HL-60 (cell line): ENCODE measurements around the gene CCDC190.

Experiments
- DNase-seq, 2 experiments: peaks; one replicate each; pipeline ENCODE4 v3.0.0-alpha.2; 2010 to 2020; ENCODE audit warnings: low read depth in 1 of 2, low spot score in 1 of 2
- H3K27ac ChIP-seq: fragments of 250-450 bp; sonication (Bioruptor Pico); replicated peaks from 2 replicates; pipeline ENCODE4 v1.5.1; 2020; ENCODE audit warnings: mild to moderate bottlenecking, moderate library complexity
- H3K27me3 ChIP-seq: fragments of 250-450 bp; sonication (Bioruptor Pico); 2 replicates; pipeline ENCODE4 v1.5.1; 2021; ENCODE audit warnings: mild to moderate bottlenecking, moderate library complexity; ENCODE audit not compliant: insufficient read depth, poor library complexity, severe bottlenecking
- H3K4me3 ChIP-seq: replicated peaks from 2 replicates; pipeline ENCODE4 v1.5.1; 2011; ENCODE audit warnings: mild to moderate bottlenecking, control low read depth, low read length; ENCODE audit not compliant: insufficient read depth
- CTCF ChIP-seq: IDR thresholded peaks from one replicate; pipeline ENCODE4 v1.5.1; 2011; ENCODE audit warnings: low read length, control low read depth, inconsistent platforms; ENCODE audit not compliant: insufficient read depth
- GABPA ChIP-seq: IDR thresholded peaks from 2 replicates; pipeline ENCODE4 v1.6.1; 2012; ENCODE audit warnings: low read depth
- POLR2AphosphoS5 ChIP-seq: IDR thresholded peaks from 2 replicates; pipeline ENCODE4 v1.6.1; 2012; ENCODE audit warnings: low read depth
- REST ChIP-seq: IDR thresholded peaks from 2 replicates; pipeline ENCODE4 v1.6.1; 2012; ENCODE audit warnings: low read depth; ENCODE audit not compliant: insufficient replicate concordance
- SPI1 ChIP-seq: IDR thresholded peaks from 2 replicates; pipeline ENCODE4 v1.6.1; 2012; ENCODE audit warnings: low read depth, mild to moderate bottlenecking, borderline replicate concordance

Gene CCDC190

GRCh38 chr1:162885265-162885664 lies 24.3 kb upstream of the CCDC190 start:
- H3K27ac ChIP-seq = no peak overlapping the region
- no peak for TF ChIP-seq POLR2AphosphoS5
- no peak for TF ChIP-seq REST
- TF ChIP-seq CTCF = no peak
- no peak for TF ChIP-seq GABPA
- TF ChIP-seq SPI1 = no peak
- no peak overlapping the region for H3K4me3 ChIP-seq
- no peak for DNase-seq
- H3K27me3 ChIP-seq = no peaks in the 10 kb centered on the region

- no peak for DNase-seq
- Histone ChIP-seq H3K27me3 (no peaks in the 10 kb centered on the region), H3K27ac (no peak overlapping the region), H3K4me3 (no peak overlapping the region)
- TF ChIP-seq REST (no peak), SPI1 (no peak), GABPA (no peak), CTCF (no peak), POLR2AphosphoS5 (no peak)
Measured at GRCh38 chr1:162884831-162885230, 23.9 kb upstream of the CCDC190 start.

- Histone ChIP-seq H3K4me3 (no peak overlapping the region), H3K27me3 (no peaks in the 10 kb centered on the region), H3K27ac (no peak overlapping the region)
- no peak for DNase-seq
- TF ChIP-seq GABPA (no peak), REST (no peak), SPI1 (no peak), CTCF (no peak)
Measured at GRCh38 chr1:162882248-162882674, 21.3 kb upstream of the CCDC190 start.
